CD4-positive, alpha-beta T cell (primary cell): ENCODE data around the gene TOP2B. TPM values are rescaled to one million over a fixed set of nuclear protein-coding genes. Genes with fewer than 3 reads are reported as not detected.

Experiments used
- ATAC-seq: fragments of 200-7000 bp; cut with Tn5 transposase; one replicate; pipeline ENCODE4 v1.10.0; 2022; ENCODE audit warnings: mild to moderate bottlenecking; ENCODE audit not compliant: poor library complexity
- CTCF ChIA-PET: fragments of 350-600 bp; sonication (Branson Sonifier 250); formaldehyde crosslinking; loops from one replicate; lab custom pipeline; 2021; ENCODE audit warnings: antibody characterized with exemption, inconsistent platforms; lab: Charles Lee
- POLR2A ChIA-PET: fragments of 350-600 bp; sonication (Branson Sonifier 250); formaldehyde crosslinking; loops from one replicate; lab custom pipeline; 2021; ENCODE audit warnings: antibody characterized with exemption, inconsistent platforms; lab: Charles Lee
- DNase-seq, 14 experiments: peaks; one replicate each; pipeline ENCODE4 v3.0.0-alpha.2; 2013 to 2020; ENCODE audit warnings: mixed read lengths in 2 of 14
- H3K27ac ChIP-seq, 2 donors: one replicate each; pipeline versions ENCODE4 v1.5.1 to v1.7.0; 2013; ENCODE audit warnings: low read length in 2 of 2, low read depth in 1 of 2, mild to moderate bottlenecking in 1 of 2
- H3K27me3 ChIP-seq, 2 experiments: 1 replicate in 1 of 2; 2 replicates in 1 of 2; pipeline versions ENCODE4 v1.6.1 to v1.7.0; 2013; ENCODE audit warnings: low read length in 2 of 2, control low read depth in 1 of 2, mild to moderate bottlenecking in 1 of 2, moderate library complexity in 1 of 2; ENCODE audit not compliant: insufficient read depth in 2 of 2, control insufficient read depth in 1 of 2
- H3K36me3 ChIP-seq: one replicate; pipeline ENCODE4 v1.6.1; 2013; ENCODE audit warnings: low read length, control low read depth; ENCODE audit not compliant: insufficient read depth
- H3K4me1 ChIP-seq: one replicate; pipeline ENCODE4 v1.6.1; 2013; ENCODE audit warnings: low read length, control low read depth; ENCODE audit not compliant: insufficient read depth
- H3K4me3 ChIP-seq: one replicate; pipeline ENCODE4 v1.5.1; 2013; ENCODE audit warnings: mild to moderate bottlenecking, low read length, moderate library complexity
- H3K9me3 ChIP-seq, 2 experiments: 1 replicate in 1 of 2; 2 replicates in 1 of 2; pipeline versions ENCODE4 v1.6.1 to v1.7.0; 2013; ENCODE audit warnings: low read length in 2 of 2, mild to moderate bottlenecking in 2 of 2, control low read depth in 1 of 2, moderate library complexity in 1 of 2; ENCODE audit not compliant: control insufficient read depth in 1 of 2, insufficient read depth in 1 of 2
- H3K27ac Mint-ChIP-seq: one replicate; pipeline ENCODE4 v1.8.0; 2020; ENCODE audit warnings: mixed read lengths
- H3K27me3 Mint-ChIP-seq: one replicate; pipeline ENCODE4 v1.8.0; 2021; ENCODE audit warnings: mixed read lengths
- H3K36me3 Mint-ChIP-seq: one replicate; pipeline ENCODE4 v1.8.0; 2021; ENCODE audit warnings: low read depth, mixed read lengths
- H3K4me1 Mint-ChIP-seq: one replicate; pipeline ENCODE4 v1.8.0; 2021; ENCODE audit warnings: low read depth, mixed read lengths
- H3K4me3 Mint-ChIP-seq: one replicate; pipeline ENCODE4 v1.8.0; 2020; ENCODE audit warnings: mild to moderate bottlenecking, mixed read lengths
- H3K9me3 Mint-ChIP-seq: one replicate; pipeline ENCODE4 v1.8.0; 2020; ENCODE audit warnings: mixed read lengths
- intact Hi-C, 2 experiments: fragments of 100-400 bp; cut with DNase I in 1 of 2; cut with micrococcal nuclease in 1 of 2; formaldehyde crosslinking; loops; one replicate each; pipeline versions ENCODE4 v1.15.1 to v1.9.0; 2023 to 2025; cut with DNase I, micrococcal nuclease
- total RNA-seq, 174 experiments: library from RNA in 2 of 174; stranded (reverse) in 2 of 174; gene quantifications; one replicate each; pipeline ENCODE4 v1.2.3 and lab custom pipeline; 2021 to 2026
- TF ChIP-seq, protein P1 (sequence below): fragments of 200-600 bp; IDR thresholded peaks from one replicate; pipeline ENCODE4 v1.8.0; 2022; ENCODE audit warnings: antibody characterized with exemption, mild to moderate bottlenecking

Gene TOP2B
- total RNA-seq, 2 experiments from 2014 or later: 79.7 to 80.4 TPM

DNA sequence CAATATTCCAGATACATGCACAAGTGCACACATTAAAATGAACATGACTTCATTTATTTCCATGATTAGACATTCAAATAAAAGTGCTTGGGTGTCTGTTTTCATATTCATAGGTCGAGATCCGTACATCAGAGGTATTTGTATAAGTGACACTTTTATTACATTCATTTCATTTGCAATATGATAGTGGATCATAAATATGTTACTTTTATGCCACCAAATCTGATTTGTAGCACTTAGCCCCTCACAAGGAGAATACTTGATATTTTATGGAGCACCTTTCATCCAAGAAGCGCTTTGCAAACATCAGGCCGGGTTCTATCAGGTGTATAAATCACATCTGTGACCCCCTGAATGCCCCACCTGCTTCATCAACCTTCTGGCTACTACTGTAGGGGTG, 100.6 kb downstream of the TOP2B start:
- no peak overlapping the region for H3K4me3 ChIP-seq
- ATAC-seq (no peak), DNase-seq (no peak)
- intact Hi-C loops: no loop called here
- no peak overlapping the region for H3K27ac Mint-ChIP-seq
- H3K9me3 Mint-ChIP-seq: no peaks in the 10 kb centered on the region
- TF ChIP-seq, protein P1, sequence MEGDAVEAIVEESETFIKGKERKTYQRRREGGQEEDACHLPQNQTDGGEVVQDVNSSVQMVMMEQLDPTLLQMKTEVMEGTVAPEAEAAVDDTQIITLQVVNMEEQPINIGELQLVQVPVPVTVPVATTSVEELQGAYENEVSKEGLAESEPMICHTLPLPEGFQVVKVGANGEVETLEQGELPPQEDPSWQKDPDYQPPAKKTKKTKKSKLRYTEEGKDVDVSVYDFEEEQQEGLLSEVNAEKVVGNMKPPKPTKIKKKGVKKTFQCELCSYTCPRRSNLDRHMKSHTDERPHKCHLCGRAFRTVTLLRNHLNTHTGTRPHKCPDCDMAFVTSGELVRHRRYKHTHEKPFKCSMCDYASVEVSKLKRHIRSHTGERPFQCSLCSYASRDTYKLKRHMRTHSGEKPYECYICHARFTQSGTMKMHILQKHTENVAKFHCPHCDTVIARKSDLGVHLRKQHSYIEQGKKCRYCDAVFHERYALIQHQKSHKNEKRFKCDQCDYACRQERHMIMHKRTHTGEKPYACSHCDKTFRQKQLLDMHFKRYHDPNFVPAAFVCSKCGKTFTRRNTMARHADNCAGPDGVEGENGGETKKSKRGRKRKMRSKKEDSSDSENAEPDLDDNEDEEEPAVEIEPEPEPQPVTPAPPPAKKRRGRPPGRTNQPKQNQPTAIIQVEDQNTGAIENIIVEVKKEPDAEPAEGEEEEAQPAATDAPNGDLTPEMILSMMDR: no peak
- H3K9me3 ChIP-seq: no peaks in the 10 kb centered on the region
- ChIA-PET POLR2A (no interaction called here), CTCF (no interaction called here)
- H3K4me1 ChIP-seq: no peaks in the 10 kb centered on the region
- no peak overlapping the region for H3K4me3 Mint-ChIP-seq
- H3K36me3 Mint-ChIP-seq: no peaks in the 10 kb centered on the region
- peaks cover 0 to 4% of the 10 kb centered on the region in 2 experiments for H3K27me3 ChIP-seq
- no peaks in the 10 kb centered on the region for H3K36me3 ChIP-seq
- H3K4me1 Mint-ChIP-seq: no peaks in the 10 kb centered on the region
- H3K27ac ChIP-seq: no peak overlapping the region
- peaks cover 5% of the 10 kb centered on the region for H3K27me3 Mint-ChIP-seq

DNA sequence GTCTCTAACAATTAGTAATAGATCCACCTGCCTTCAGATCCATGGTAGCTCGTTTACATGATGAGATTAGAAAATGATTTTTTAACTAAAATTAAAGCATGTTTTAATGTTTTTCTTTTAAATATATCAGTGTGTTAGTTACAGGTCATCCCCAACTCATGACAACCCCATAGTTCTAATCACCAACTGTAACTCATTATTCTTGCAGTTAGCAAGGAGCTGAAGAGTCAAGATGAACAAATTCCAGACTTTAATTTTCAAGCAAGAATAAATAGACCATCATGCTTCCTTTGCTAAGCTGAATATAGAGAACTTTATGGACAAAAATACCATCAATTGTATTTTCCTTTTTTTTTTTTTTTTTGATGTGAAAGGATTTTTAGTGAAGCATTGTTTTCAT, 101.1 kb downstream of the TOP2B start:
- intact Hi-C loops: no loop called here
- Histone ChIP-seq H3K27ac (no peak overlapping the region), H3K9me3 (no peaks in the 10 kb centered on the region), H3K27me3 (peaks cover 0 to 4% of the 10 kb centered on the region in 2 experiments), H3K36me3 (no peaks in the 10 kb centered on the region), H3K4me1 (no peaks in the 10 kb centered on the region), H3K4me3 (no peak overlapping the region)
- Mint-ChIP-seq H3K4me3 (no peak overlapping the region), H3K36me3 (no peaks in the 10 kb centered on the region), H3K27ac (no peak overlapping the region), H3K9me3 (no peaks in the 10 kb centered on the region), H3K27me3 (peaks cover 5% of the 10 kb centered on the region), H3K4me1 (no peaks in the 10 kb centered on the region)
- DNase-seq (no peak), ATAC-seq (no peak)
- ChIA-PET CTCF (interaction anchor here (0.7 kb wide), 1 partner anchor 240 kb away, joined by 3 read pairs; no protein-coding TSS in a partner anchor), POLR2A (no interaction called here)
- TF ChIP-seq, protein P1: no peak

DNA sequence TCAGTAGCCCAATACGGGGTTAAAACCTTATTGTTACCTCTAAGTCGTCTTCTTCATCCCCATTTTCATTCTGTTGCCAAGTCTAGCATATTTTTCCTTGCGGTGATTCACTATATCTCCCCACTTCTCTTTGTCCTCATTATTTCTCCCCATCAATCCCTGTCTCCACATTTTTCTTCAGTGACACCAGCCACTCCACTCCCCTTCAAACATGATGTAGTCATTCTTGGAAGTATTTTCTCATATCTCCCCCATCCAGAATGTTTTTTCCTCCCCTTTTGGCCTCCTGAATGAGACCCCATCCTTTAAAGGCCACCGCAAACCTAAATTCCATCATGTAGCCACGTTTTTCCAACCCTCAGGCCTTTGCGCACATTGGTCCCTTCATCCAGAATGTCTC, 105.9 kb downstream of the TOP2B start:
- POLR2A ChIA-PET: no interaction called here
- Histone ChIP-seq H3K27ac (no peak overlapping the region), H3K9me3 (no peaks in the 10 kb centered on the region), H3K4me1 (no peaks in the 10 kb centered on the region), H3K4me3 (no peak overlapping the region), H3K27me3 (peaks cover 0 to 4% of the 10 kb centered on the region in 2 experiments), H3K36me3 (no peaks in the 10 kb centered on the region)
- TF ChIP-seq, protein P1: no peak
- Mint-ChIP-seq H3K27ac (no peak overlapping the region), H3K9me3 (no peaks in the 10 kb centered on the region), H3K27me3 (peaks cover 5% of the 10 kb centered on the region), H3K36me3 (no peaks in the 10 kb centered on the region), H3K4me1 (no peaks in the 10 kb centered on the region), H3K4me3 (no peak overlapping the region)
- DNase-seq (no peak), ATAC-seq (no peak)
- CTCF ChIA-PET: no interaction called here
- intact Hi-C loops: no loop called here
